ENCODE results near the gene PPP1R16B.

GRCh38 chr20:38833857-38834164 is 28.3 kb downstream of the PPP1R16B start:
- TF ChIP-seq EP300 (IDR thresholded peaks at IDR 0.05) (no peak), POLR2A (IDR thresholded peaks at IDR 0.05) (no peak), CTCF (IDR thresholded peaks at IDR 0.05) (no peak)

Measured in ovary (tissue), 3 donors.